Panc1 (cell line): ENCODE measurements around the gene ATP6V0C. TPM values are rescaled to one million over a fixed set of nuclear protein-coding genes. Genes with fewer than 3 reads are reported as not detected.

Experiments
- ATAC-seq: fragments of 200-7000 bp; cut with Tn5 transposase; 2 replicates; pipeline ENCODE4 v1.9.1; 2020; ENCODE audit warnings: mild to moderate bottlenecking, moderate library complexity
- BruUV-seq: library from RNA; stranded (reverse); fragments of 400-500 nt; replicated peaks from 2 replicates; lab custom pipeline; 2021; lab: Mats Ljungman, UMichigan
- CTCF ChIA-PET: fragments of 300-600 bp; sonication (Branson Sonifier 250); formaldehyde crosslinking; loops from one replicate; lab custom pipeline; 2022; ENCODE audit warnings: antibody characterized with exemption; lab: Charles Lee
- POLR2A ChIA-PET: fragments of 300-600 bp; sonication (Branson Sonifier 250); formaldehyde crosslinking; loops from one replicate; lab custom pipeline; 2022; ENCODE audit warnings: antibody characterized with exemption; lab: Charles Lee
- DNase-seq: peaks from one replicate; pipeline ENCODE4 v3.0.0-alpha.2; 2010; ENCODE audit warnings: low read depth, low spot score
- H3K27ac ChIP-seq: 2 replicates; pipeline ENCODE4 v1.5.1; 2011; ENCODE audit warnings: mild to moderate bottlenecking, low read length, inconsistent platforms
- H3K27me3 ChIP-seq: fragments of 200-500 bp; sonication (Bioruptor generic); 2 replicates; pipeline ENCODE4 v1.6.0; 2014; ENCODE audit warnings: low read length, inconsistent platforms; ENCODE audit not compliant: control insufficient read depth, insufficient read depth
- H3K36me3 ChIP-seq: fragments of 200-500 bp; sonication (Bioruptor generic); 2 replicates; pipeline ENCODE4 v1.5.1; 2014; ENCODE audit warnings: inconsistent platforms, mild to moderate bottlenecking, low read length, moderate library complexity; ENCODE audit not compliant: control insufficient read depth, insufficient read depth
- H3K4me1 ChIP-seq: 2 replicates; pipeline ENCODE4 v1.5.1; 2011; ENCODE audit warnings: inconsistent platforms, mild to moderate bottlenecking, low read length, moderate library complexity; ENCODE audit not compliant: control insufficient read depth, insufficient read depth
- H3K4me3 ChIP-seq, 2 experiments: 2 replicates each; pipeline ENCODE4 v1.5.1; 2011 to 2012; ENCODE audit warnings: low read depth in 2 of 2, low read length in 2 of 2, mild to moderate bottlenecking in 2 of 2, inconsistent platforms in 1 of 2, moderate library complexity in 1 of 2
- H3K9me3 ChIP-seq: fragments of 200-500 bp; sonication (Bioruptor generic); 2 replicates; pipeline ENCODE4 v1.5.1; 2014; ENCODE audit warnings: low read depth, mild to moderate bottlenecking, inconsistent platforms, low read length, moderate library complexity; ENCODE audit not compliant: control insufficient read depth, insufficient read depth
- CTCF ChIP-seq: fragments of 450-650 bp; IDR thresholded peaks from 2 replicates; pipeline ENCODE4 v1.5.1; 2017; ENCODE audit warnings: mild to moderate bottlenecking
- POLR2AphosphoS5 ChIP-seq: IDR thresholded peaks from 2 replicates; pipeline ENCODE4 v1.6.1; 2012; ENCODE audit warnings: mild to moderate bottlenecking, low read depth, low read length, moderate library complexity
- REST ChIP-seq, 2 experiments: IDR thresholded peaks; 2 replicates each; pipeline ENCODE4 v1.6.1; 2011 to 2012; ENCODE audit warnings: low read depth in 2 of 2, control low read depth in 1 of 2, low read length in 1 of 2, mild to moderate bottlenecking in 1 of 2, moderate library complexity in 1 of 2; ENCODE audit not compliant: insufficient read depth in 1 of 2
- SIN3A ChIP-seq: IDR thresholded peaks from 2 replicates; pipeline ENCODE4 v1.6.1; 2012; ENCODE audit warnings: low read depth, mild to moderate bottlenecking, low read length, moderate library complexity, borderline replicate concordance; ENCODE audit not compliant: insufficient read depth
- TCF7L2 ChIP-seq: IDR thresholded peaks from 2 replicates; pipeline ENCODE4 v1.6.1; 2011; ENCODE audit warnings: mild to moderate bottlenecking, low read depth, low read length, inconsistent platforms
- in situ Hi-C: cut with HindIII; loops from 2 replicates; pipeline ENCODE4 v1.10.0; 2016; ENCODE audit warnings: low sequenced_read_pairs, low pct_unique_long_range_greater_than_20kb
- intact Hi-C: fragments of 100-400 bp; cut with micrococcal nuclease; formaldehyde crosslinking; loops from one replicate; pipeline ENCODE4 v1.10.0; 2022; ENCODE audit not compliant: unreplicated experiment
- total RNA-seq: library from RNA; stranded (reverse); gene quantifications from one replicate; pipeline ENCODE4 v1.2.1, GENCODE V29; 2021; ENCODE audit not compliant: unreplicated experiment

ATP6V0C gene
- total RNA-seq, 1 experiment from 2014 or later, result 282 TPM

- ChIA-PET POLR2A (interaction anchor here (0.6 to 1.2 kb wide), 2 partner anchors 8 to 33 kb away, joined by 3 to 5 read pairs; no protein-coding TSS in a partner anchor), CTCF (interaction anchor here (0.6 to 0.7 kb wide), 2 partner anchors 51 to 217 kb away, joined by 4 read pairs; partner anchors contain the start of genes AMDHD2 and ECI1)
- BruUV-seq, result no TSS peak
- H3K27ac ChIP-seq, result peak overlapping the region; percentile 95
- no peaks in the 10 kb centered on the region for H3K27me3 ChIP-seq
- in situ Hi-C loops, result no loop called here
- H3K9me3 ChIP-seq, result no peaks in the 10 kb centered on the region
- peak overlapping the region; percentile 42 to 59 for H3K4me3 ChIP-seq
- H3K36me3 ChIP-seq, result no peaks in the 10 kb centered on the region
- intact Hi-C loops, result no loop called here
- H3K4me1 ChIP-seq, result peaks cover 47% of the 10 kb centered on the region
- ATAC-seq, result peak; percentile 44
- TF ChIP-seq TCF7L2 (no peak), SIN3A (peak; percentile 20; the same call in 1 of the 2 replicates), POLR2AphosphoS5 (0 out of 2 replicates have a peak, but pooled peaks have one; percentile 47)
- no peak for DNase-seq
Measured at GRCh38 chr16:2468725-2469398, 44.9 kb upstream of the ATP6V0C start.

- CTCF ChIA-PET, result interaction anchor here (0.6 to 1.5 kb wide), 2 partner anchors 31 to 50 kb away, joined by 4 to 6 read pairs; partner anchors contain the start of gene AMDHD2
Measured at GRCh38 chr16:2469399-2470233, 44.1 kb upstream of the ATP6V0C start.

More at GRCh38 chr16:2469399-2470233, 44.1 kb upstream of the ATP6V0C start:
- no peaks in the 10 kb centered on the region; the same call in 1 of the 2 replicates for H3K36me3 ChIP-seq
- H3K9me3 ChIP-seq, result no peaks in the 10 kb centered on the region
- POLR2A ChIA-PET, result interaction anchor here (0.5 to 1.2 kb wide), 3 partner anchors 32 to 219 kb away, joined by 4 to 7 read pairs (median 5); partner anchors contain the start of gene CEMP1
- peak overlapping the region in 1 of 2 experiments; percentile 59; a peak in 1 of 4 replicates for H3K4me3 ChIP-seq
- no peak for TF ChIP-seq REST (IDR thresholded peaks at IDR 0.05; ENCODE audit: insufficient read depth in 1 of 2, low read depth in 2 of 2, low read length in 1 of 2)
- no peak for TF ChIP-seq SIN3A
- TF ChIP-seq POLR2AphosphoS5, result no peak
- TF ChIP-seq TCF7L2, result no peak
- no peak for TF ChIP-seq CTCF
- no TSS peak for BruUV-seq
- DNase-seq (no peak), ATAC-seq (no peak)
- no peaks in the 10 kb centered on the region for H3K27me3 ChIP-seq
- in situ Hi-C loops, result no loop called here
- peak overlapping the region; percentile 95 for H3K27ac ChIP-seq
- H3K4me1 ChIP-seq, result peaks cover 45% of the 10 kb centered on the region
- intact Hi-C loops, result no loop called here
